ENCODE data around the gene MFN2.
A peak's percentile ranks its signal among the peaks of the same experiment; 100 is the strongest.
"Not testable (repeated sequence)": the region's sequence is repeated elsewhere in the genome, so short reads cannot be mapped to it uniquely, and the experiment has no call there.

Gene MFN2

DNA sequence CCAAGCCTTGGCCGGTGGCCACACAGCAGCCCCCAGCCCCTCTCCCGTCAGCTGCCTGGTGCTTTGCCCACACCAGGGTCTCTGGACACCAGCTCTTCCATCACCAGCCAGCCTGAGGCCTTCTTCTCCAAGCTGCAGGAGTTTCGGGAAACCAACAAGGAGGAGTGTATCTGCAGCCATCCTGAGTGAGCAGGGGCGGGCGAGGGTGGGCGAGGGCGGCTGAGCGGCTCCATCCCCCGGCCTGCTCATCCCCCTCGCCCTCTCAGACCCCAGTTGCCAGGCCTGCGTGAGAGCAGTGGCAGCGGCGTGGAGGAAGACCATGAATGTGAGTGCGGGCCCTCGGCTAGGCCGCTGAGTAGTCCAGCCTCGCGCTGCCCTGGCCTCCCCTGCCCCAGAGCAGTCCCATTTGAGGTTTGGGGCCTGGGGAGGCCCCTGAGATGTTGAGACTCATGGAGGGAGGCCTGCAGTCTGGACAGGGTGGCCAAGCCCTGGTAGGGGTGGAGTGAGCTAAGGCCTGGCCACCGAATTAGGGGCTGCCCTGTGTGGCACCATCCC lies 48.8 kb downstream of the MFN2 start:
- no peak for DNase-seq

DNA sequence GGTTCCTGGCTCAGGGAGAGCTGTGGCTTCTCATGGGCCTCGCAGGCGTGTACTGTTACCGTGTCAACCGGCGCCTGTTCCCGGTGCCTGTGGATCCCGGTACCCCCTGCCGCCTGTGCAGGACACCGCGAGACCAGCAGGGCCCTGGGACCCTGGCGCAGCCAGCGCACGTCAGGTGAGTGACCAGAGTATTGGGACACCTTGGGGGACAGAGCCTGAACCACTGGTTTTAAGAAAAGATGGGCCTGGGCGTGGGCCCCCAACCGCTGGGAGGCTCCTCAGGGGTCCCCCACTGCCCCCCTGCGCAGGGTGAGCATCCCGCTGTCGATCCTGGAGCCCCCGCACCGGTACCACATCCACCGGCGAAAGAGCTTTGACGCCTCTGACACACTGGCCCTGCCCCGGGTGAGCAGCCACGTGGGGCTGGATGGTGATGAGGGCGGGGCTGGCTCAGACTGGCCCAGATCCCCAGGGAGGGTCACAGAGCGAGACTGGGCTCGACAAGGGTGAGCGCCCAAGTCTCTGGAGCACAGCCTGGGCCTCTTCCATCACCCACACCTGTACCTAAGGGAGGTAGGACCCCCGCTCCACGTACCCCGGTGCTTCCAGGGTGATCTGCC lies 49.6 kb downstream of the MFN2 start:
- DNase-seq = no peak

DNA sequence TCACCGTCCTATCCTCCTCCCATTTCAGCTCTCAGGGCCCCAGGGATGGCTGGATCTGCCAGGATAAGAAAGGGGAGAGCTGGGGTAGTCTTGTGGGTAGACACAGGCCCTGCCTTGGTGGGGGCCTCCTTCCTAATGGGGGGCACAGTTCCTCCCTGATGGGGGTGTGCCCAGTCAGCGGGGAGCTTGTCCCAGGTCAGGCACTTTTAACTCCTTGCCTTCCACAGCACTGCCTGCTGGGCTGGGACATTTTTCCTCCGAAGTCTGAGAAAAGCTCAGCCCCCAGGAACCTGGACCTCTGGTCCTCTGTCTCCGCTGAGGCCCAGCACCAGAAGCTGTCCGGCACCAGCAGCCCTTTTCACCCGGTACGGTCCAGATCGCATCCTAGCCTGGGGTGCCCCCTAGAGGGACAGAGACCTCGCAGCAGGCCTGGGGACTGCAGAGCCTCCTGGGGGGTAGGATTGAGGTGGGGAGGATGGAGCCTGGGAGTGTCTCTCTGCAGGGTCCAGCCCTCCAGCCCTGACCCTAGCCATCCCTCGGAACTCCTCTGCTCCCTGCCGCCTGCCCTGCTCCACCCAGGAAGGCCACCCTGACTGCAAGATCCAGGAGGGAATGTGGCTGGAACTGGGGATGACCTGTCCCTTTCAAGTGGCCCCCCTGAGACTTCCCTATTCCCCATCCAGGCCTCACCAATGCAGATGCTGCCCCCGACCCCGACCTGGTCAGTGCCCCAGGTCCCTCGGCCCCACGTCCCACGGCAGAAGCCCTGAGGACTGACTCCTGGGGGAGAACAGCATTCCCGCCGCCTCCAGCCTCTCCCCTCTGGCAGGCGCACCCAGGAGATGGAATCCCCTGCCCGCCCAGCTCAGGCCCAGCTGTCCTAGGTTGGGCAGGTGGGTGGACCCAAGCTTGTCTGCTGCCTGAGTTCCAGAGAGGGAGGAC lies 51.1 kb downstream of the MFN2 start:
- no peak for DNase-seq

DNA sequence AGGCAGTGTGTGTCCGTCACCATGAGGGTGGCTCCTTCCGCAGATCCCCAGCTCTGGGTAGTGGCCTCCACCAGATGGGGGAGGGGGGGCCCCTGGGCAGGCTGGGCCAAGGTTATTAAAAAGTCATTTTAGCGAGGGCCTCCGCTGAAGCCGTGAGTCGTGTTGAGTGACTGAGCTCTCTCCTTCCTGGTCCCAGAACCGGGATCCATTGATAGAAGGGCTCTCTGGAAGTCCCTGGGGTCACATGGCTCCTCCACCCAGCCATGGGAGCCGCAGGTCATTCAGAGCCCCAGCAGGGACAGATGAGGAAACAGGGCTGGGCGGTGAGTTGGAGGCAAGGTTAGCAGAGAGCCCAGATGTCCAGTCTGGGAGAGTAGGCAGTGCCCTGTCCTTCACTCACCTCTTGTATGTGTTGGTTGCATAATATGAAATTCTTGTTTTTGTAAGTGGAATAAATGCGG lies 51.9 kb downstream of the MFN2 start:
- no peak for DNase-seq

DNA sequence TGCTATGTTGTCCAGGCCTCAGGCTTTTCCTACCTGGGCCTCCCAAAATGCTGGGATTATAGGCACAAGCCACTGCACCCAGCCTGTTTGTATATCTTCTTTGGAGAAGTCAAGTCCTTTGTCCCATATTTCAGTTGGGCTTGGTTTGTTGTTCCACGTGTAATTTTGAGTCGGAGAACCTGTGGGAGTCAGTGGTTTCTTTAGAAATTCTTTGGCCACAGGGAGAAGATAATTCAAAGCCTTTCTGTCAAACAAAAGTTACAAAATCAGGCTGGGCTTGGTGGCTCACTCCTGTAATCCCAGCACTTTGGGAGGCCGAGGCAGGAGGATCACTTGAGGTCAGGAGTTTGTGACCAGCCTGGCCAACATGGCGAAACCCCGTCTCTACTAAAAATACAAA lies 53.2 kb downstream of the MFN2 start:
- not testable (repeated sequence) for DNase-seq

DNA sequence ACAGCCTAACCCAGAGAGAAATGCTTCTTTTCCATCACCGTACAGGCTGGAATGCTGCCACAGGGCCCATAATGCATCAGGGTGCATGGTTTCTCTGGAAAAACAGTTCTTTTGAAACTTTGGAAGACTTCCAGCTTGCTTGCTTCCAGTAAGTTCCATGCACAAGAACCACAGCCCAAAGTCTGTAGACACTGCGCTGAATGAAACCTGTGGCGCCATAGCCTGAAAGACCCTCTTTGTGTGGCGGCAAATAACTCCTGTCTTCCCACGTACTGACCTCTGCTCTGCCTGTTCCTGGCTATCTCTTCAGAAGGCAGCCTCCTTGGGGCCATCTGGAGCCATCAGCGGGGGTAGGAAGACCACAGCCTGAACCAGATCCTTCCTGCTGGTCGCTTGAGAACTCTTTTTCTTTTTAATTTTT lies 54.1 kb downstream of the MFN2 start:
- DNase-seq = no peak

DNA sequence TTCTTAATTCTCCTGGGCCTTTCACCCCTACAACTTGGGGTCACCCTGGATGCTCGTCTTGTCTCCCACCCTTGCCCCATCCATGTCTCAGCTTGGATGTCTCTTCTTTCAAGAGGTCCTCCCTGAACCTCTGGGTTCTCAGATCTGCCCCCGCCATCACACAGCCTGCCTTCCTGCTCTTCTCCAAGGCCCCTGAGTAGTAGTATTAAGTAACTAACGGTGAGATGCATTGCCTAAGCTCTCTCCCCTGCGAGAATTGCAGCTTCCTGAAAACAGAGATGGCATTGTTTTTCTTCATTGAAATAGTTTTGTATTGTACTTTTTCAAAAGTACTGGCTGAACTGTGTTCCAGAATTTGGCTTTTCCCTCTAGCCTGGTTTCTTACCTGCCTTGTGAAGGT lies 55.1 kb downstream of the MFN2 start:
- DNase-seq = no peak

DNA sequence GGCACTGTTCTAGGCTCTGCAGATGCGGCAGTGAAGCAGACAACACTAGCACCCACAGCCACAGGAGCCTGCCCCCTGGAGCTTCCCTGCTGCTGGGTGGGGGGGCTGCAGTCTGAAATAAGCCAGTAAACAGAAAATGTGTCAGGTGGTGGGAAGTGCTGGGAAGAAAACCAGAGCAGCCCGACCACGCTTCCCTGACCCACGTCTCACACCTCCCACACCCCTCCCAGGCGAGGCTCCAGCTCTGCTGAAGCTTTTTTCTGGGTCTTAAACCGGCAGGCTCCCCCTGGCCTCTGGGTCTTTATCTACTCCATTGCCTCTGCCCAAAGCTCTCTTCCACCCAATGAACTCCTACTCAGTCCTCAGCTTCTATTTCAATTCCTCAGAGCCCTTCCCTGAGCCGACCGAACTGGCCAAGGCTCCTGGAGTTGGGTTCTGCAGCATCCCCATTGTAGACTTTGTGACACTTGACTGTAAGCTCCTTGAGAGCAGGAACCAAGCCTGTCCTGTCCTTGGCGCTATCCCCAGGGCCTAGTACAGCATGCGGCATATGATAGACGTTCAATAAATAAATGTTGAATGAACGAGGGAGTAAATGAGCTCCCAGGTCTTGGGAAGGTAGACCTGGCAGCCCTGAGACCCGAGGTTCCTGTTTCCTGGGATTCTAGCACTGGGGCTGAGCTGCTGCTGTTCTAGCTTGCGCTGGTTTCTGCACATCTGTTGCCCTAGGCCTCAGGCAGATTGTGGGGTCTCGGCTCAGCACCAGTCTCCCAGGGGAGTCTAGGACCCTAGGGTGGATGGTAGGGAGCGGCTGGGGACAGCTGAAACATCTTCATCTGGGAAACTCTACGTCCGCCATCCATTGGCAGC lies 57.5 kb downstream of the MFN2 start:
- no peak for DNase-seq

DNA sequence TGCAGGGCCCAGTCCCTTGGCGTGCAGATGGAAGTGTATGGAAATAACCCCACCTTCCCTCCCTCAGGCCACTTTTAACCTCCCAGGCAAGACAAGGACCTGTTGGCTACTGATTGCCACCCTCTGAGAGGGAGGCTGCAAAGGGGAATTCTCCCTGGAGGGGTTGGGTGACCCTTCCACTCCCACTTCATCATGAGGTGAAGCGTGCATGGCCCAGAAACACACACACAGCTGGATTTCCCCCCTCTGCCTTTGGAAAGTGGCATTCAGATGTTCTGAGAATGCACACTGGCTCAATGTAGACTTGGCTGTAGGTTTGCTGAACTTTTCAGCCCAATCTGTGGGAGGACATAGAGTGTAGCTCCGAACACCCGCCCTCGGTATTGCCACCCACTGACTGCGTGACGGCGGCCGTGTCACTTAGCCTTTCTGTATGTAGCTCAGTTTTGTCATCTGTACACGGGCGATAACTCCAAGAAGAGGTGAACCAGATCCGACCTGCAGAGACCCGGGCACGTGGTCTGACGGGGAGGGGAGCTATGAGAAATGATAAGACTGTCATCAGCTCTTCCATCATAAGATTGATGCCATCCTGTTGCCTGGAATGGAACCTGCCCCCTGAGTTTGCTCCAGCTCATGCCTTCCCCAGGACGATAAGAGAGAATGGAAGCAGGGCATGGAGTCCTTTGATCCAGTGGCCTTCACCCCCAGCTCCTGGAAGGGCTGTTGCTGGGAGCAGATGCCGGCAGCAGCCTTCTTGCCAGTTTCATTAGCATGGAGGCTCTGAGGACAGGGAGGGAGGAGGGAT lies 58.3 kb downstream of the MFN2 start:
- no peak for DNase-seq

DNA sequence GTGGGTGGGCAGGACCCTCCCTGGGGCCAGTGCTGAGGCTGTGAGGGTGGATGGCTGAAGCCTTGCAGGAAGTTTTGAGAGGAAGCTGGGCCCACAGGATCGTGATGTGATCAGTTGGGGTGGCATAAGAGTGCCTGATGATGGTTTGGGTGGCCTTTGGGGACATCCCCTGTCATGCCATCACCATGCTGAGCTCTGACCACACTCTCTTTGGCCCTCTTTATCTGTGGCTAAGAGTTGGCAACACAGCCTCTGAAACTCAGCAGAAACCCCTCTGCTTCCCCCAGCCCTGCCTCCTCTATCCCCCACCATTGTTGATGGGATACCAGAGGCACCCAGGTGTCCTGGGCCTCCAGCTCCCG lies 58.9 kb downstream of the MFN2 start:
- no peak for DNase-seq

DNA sequence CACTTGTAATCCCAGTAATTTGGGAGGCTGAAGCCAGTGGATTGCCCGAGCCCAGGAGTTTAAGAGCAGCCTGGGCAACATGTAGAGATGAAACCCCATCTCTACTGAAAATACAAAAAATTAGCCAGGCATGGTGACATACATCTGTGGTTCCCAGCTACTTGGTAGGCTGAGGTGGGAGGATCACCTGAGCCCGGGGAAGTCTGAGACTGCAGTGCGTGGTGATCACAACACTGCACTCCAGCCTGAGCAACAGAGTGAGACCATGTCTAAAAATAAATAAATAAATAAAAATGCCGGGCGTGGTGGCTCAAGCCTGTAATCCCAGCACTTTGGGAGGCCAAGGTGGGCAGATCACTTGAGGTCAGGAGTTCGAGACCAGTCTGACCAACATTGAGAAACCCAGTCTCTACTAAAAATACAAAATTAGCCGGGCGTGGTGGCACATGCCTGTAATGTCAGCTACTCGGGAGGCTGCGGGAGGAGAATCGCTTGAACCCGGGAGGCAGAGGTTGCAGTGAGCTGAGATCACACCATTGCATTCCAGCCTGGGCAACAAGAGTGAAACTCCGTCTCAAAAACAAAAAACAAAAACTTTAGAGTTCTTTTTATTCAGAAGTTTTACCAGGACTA lies 59.7 kb downstream of the MFN2 start:
- DNase-seq = not testable (repeated sequence)

DNA sequence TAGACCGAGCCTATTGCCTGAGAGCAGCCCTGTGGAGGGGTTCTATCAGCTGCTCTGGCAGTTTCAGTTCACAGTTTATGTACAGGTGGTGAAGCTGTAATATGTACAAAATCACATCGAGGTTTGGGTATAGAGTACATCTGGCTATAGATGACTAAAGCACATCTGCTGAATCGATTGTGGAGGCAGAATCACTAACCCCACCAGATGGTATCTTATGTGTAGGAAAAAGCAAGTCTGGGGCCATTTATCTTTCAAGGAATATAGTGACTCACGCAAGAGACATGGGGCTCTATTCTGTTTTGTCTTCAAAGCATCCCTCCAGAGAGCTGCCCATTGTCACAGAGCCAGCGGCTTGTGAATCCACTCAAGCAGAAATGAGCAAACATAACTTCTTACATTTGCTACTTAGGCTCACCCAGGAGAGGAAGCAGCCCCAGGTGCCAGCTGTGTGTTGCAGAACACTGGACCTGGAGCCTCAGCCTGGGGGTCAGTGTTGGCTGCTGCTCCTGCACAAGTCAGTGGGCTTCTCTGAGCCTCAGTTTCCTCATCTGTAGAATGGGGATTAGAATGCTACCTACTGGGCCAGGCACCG lies 60.3 kb downstream of the MFN2 start:
- DNase-seq = no peak

DNA sequence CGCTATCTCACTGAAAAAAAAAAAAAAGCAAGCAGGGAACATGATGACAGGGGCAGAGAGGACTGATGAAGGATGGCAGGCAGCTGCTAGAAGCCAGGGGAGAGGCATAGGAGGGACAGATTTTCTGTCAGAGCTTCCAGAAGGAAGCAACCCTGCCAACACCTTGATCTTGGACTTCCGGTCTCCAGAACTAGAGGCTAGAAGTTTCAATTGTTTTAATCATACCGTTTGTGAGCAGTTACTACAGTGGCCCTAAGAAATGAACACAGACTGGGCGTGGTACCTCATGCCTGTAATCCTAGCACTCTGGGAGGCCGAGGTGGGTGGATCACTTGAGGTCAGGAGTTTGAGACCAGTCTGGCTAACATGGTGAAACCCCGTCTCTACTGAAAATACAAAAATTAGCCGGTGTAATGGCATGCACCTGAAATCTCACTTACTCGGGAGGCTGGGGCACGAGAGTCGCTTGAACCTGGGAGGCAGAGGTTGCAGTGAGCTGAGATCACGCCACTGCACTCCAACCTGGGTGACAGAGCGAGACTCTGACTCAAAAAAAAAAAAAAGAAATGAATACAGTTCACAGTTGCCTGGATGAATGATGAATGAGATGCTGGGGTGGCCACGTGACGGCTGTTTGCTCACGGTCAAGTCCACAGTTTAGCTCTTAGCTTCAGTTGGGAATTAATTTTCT lies 64.1 kb downstream of the MFN2 start:
- not testable (repeated sequence) for DNase-seq

DNA sequence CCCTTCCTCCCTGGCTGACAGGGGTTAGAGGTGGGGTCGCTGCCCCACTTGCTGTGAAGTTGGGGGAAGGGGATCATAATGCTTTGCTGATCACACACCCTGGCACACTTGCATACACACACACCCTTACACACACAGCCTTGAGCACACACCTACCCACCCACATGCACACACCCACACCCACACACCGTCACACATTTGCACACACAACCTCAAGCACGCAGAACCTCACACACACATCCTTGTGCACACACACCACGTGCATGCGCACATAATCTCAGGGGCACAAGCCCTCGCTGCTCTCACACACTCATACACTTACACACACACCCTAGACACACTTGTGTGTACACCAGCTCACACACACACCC lies 66.5 kb downstream of the MFN2 start:
- DNase-seq = no peak

DNA sequence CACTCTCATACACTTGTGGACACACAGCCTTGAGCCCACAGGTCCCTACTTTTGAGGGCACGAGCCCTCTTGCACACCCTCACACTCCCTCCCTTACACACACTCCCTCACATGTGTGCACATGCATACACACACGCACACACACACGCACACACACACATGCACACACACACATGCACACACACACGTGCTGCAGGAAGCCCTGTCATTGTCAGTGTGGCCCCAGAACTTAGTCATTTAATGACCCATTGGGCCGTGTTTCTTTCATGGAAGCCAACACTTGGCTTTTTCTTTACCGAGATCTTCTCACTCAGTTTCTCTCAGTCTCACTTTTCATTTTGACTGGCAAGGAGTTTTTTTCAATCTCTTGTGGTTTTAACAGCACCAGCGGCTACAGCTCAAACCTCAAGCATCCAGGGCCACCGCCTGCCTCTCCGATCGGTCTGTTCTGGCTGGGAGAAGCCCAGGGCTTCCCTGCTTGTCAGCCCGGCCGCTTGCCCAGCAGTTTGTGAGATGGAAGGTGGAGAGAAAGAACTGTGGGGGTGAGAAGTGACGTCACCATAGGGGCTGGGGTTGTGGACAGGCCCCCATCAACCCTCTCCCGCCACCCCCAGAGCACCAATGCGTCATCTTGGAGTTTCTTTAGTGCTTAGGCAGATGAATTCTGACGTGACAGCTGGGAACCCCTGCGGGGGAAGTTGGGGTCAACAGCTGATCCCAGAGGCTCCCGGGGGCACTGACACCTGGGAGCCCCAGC lies 67.1 kb downstream of the MFN2 start:
- DNase-seq = peak; percentile 28

DNA sequence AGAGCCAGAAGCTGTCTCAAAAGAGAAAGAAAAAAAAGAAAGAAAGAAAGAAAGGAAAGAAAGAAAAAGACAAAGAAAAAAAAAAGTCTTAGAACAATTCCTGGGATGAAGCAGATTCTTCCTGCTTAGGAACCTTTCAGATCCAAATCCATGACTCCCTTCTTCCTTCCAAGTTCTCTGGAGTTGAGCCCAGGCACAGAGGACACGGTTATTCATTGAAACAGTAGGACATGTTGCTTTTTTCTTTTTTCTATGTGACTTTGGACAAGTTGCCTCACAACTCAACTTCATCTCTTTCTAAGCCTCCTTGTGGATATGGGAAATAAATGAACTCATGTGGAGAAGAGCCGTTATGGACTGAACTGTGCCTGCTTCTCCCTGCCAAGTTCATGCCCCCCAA lies 68.1 kb downstream of the MFN2 start:
- no peak for DNase-seq

DNA sequence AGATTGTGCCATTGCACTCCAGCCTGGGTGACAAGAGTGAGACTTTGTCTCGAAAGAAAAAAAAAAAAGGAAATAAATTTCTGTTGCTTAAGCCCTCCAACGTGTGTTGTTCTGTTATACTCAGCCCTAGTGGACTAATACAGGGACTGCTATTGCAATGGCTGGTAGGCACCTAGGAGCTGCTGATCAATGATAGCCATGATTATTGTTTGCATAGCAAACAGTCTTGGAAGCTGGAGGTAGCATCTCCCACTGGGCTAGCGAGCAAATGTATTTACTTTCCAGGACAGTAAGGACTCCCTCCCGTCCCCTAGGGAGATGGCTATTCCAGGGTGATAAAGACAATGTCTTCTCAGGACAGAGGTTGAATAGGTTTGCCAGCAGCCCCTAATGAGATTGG lies 69.4 kb downstream of the MFN2 start:
- no peak for DNase-seq

DNA sequence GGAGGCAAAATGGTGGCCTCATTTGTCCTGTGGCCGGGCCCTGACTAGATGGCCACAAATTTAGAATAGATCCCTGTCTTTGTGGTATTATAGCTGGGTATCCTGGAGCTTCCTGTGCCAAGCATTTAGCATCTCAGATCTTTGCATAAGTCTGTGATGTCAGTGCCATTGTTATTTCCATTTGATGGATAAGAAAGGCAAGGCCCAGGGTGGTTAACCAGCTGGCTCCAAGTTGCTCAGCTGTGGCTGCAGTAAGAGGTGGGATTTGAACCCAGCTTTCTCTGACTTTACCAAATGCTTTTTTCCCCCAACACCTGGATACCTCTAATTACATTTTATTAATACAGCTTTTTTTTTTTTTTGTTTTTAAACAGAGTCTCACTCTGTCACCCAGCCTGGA lies 71.1 kb downstream of the MFN2 start:
- DNase-seq = no peak

DNA sequence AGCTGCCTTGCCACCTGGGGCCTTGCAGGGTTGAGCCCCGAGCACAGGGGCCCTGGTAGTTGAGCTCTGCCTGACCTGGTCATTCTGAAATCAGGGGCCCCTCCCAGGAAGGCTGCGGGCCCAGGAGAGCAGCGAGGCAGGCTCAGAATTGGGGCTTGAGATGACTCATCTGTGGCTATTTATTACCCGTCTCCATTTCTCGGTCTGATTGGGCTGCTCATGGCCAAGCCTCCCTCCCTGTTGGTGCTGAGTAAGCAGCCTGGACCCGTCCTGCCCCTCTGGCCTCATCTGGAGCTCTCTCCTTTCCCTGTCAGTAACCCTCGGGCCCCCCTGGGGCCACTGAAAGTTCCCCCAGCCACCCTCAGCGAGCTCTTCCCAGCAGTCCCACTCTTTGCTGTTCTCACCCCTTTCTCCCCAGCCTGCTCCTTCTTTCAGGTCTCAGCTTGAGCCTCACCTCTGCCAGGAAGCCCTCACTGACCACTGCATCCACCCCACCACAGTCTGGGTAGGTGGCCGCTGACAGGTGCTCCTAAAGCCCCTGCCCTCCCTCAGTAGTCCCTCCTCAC lies 71.8 kb downstream of the MFN2 start:
- DNase-seq = no peak
